ENCODE results near the gene ACAD10.

DNA sequence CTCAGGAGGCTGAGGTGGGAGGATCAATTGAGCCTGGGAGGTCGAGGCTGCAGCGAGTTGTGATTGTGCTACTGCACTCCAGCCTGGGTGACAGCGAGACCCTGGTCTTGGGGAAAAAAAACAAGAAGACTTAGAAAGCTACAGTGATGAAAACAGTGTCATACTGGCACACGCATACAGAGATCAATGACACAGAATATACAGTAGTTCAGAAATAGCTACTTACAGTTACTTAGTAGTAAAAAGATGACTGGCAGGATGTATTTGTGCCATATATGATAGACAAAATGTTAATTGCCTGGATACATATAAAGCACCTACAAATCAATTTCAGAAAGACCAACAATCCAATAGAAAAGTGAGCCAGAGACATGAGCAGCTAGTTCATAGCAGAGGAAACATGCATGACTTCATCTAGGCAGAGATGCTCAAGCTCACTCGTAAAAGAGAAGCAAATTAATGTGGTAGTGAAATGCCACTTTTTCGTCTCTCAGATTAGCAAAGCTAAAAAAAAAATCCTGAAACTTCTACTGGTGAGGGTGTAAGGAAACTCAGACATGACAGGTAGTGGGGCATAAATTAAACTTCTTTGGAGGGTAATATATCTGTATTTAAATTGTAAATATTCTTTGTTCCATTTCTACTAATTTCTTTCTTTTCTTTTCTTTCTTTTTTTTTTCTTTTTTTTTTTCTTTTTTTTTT, 78.4 kb downstream of the ACAD10 start:
- TF ChIP-seq, protein P1, sequence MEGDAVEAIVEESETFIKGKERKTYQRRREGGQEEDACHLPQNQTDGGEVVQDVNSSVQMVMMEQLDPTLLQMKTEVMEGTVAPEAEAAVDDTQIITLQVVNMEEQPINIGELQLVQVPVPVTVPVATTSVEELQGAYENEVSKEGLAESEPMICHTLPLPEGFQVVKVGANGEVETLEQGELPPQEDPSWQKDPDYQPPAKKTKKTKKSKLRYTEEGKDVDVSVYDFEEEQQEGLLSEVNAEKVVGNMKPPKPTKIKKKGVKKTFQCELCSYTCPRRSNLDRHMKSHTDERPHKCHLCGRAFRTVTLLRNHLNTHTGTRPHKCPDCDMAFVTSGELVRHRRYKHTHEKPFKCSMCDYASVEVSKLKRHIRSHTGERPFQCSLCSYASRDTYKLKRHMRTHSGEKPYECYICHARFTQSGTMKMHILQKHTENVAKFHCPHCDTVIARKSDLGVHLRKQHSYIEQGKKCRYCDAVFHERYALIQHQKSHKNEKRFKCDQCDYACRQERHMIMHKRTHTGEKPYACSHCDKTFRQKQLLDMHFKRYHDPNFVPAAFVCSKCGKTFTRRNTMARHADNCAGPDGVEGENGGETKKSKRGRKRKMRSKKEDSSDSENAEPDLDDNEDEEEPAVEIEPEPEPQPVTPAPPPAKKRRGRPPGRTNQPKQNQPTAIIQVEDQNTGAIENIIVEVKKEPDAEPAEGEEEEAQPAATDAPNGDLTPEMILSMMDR (IDR thresholded peaks at IDR 0.05; ENCODE audit: low read depth, low read length, missing input control) = no peak
- TF ChIP-seq GABPA (IDR thresholded peaks at IDR 0.05 in 1 of 2, conservative IDR thresholded peaks at IDR 0.05 in 1 of 2) = no peak
- no peak for TF ChIP-seq TAF1 (conservative IDR thresholded peaks at IDR 0.05)
- no peak for TF ChIP-seq NR2F2 (IDR thresholded peaks at IDR 0.05)

Data from liver (tissue), 3 donors.